ENCODE measurements around the gene SH3BGRL2.

DNA sequence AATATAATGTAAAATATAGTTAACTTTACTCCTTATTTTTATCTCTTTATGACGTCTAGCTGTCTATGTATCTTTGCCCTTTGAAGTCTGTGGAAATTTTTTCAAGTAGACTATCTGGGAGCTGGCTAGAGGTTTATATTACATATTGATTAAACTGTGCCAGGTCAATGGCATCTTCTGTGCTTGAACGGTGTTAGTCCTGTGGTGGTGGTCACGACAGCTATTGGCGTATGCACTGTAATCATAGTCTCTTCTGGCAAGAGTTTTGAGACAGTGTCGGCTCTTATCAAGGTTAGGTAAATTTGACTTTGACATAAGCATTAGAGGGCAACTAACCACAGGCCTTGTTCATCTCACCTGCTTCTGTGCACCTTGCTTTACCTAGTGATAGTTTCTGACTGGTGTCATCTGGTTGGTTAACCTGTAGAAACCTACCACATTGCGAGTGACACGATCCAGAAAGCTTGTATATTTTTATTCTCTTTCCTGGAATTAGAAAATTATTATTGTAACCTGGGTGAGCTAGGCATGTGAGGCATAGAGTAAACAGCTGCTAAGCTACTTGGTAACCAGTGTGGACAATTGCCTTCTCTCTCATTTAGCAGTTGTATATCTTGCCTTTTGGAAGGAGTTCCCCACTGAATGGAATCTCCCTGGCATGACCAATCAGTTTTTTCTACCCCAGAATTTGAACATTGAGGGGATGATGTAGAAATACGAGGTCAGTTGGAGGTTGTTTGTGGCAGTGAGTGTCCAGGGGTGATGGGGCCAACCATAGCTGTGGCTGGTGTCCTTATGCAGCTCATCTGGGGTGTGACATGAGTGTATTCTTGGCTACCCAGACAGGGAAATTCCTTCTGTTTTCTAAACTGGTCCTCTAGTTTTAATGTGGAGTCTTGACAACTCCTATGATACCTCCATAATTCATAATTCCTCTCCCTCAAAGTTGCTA is 45.9 kb downstream of the SH3BGRL2 start:
- TF ChIP-seq POLR2A (IDR thresholded peaks at IDR 0.05) = no peak
- TF ChIP-seq, protein P1, sequence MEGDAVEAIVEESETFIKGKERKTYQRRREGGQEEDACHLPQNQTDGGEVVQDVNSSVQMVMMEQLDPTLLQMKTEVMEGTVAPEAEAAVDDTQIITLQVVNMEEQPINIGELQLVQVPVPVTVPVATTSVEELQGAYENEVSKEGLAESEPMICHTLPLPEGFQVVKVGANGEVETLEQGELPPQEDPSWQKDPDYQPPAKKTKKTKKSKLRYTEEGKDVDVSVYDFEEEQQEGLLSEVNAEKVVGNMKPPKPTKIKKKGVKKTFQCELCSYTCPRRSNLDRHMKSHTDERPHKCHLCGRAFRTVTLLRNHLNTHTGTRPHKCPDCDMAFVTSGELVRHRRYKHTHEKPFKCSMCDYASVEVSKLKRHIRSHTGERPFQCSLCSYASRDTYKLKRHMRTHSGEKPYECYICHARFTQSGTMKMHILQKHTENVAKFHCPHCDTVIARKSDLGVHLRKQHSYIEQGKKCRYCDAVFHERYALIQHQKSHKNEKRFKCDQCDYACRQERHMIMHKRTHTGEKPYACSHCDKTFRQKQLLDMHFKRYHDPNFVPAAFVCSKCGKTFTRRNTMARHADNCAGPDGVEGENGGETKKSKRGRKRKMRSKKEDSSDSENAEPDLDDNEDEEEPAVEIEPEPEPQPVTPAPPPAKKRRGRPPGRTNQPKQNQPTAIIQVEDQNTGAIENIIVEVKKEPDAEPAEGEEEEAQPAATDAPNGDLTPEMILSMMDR (IDR thresholded peaks at IDR 0.05) = no peak
